LNCAP (cell line): Measurements from ENCODE around the gene GOLGA6L10.

ENCODE experiments used
- CTCF ChIP-seq: fragments of 450-650 bp; IDR thresholded peaks from 2 replicates; pipeline ENCODE4 v1.5.1; 2017; ENCODE audit warnings: mild to moderate bottlenecking

GOLGA6L10 gene

GRCh38 chr15:82294061-82294690 is 55.1 kb downstream of the GOLGA6L10 start:
- TF ChIP-seq CTCF, result no peak

GRCh38 chr15:82292271-82292670 is 57.0 kb downstream of the GOLGA6L10 start:
- no peak for TF ChIP-seq CTCF
